HG03521 (cell line): ENCODE measurements around the gene GPATCH3.
A peak's percentile ranks its signal among the peaks of the same experiment; 100 is the strongest.
"Not testable (repeated sequence)": the region's sequence is repeated elsewhere in the genome, so short reads cannot be mapped to it uniquely, and the experiment has no call there.

Experiments
- ATAC-seq: cut with Tn5 transposase; IDR thresholded peaks from one replicate; pipeline ENCODE4 v1.9.1; 2021; ENCODE audit warnings: mild to moderate bottlenecking, moderate library complexity; ENCODE audit not compliant: unreplicated experiment

The GPATCH3 gene

DNA sequence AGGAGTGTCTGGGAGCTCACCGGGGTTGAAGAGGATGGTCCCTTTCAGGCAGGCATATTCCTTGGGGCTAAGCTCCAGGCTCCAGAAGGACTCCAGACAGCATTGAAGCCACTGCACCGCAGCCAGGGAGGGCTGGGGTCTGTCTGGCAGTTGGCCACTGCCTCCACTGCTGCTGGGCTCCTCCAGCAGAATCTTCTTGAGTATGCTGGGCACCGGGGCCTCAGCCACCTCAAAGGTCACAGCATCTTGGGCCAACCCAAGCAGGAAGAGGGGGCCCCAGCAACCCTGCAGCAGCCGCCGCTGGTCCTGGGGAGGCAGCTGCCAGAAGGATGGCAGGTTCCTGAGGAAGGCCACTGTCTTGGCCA is 13.1 kb upstream of the GPATCH3 start:
- ATAC-seq: no peak

DNA sequence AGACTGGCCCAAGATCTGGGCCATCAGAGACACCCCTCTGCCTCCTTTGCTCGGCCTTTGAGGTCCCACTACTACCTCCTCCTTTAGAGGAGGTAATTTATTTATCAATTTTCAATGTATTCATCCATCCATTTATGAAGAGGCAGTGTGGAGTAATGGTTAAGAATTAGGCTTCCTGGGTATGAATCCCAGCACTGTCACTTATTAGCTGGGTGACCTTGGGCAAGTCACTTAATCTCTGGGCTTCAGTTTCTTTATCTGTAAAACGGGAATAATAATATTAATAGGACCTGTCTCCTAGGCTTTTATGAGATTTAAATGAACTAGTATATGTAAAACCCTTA is 11.9 kb upstream of the GPATCH3 start:
- no peak for ATAC-seq

DNA sequence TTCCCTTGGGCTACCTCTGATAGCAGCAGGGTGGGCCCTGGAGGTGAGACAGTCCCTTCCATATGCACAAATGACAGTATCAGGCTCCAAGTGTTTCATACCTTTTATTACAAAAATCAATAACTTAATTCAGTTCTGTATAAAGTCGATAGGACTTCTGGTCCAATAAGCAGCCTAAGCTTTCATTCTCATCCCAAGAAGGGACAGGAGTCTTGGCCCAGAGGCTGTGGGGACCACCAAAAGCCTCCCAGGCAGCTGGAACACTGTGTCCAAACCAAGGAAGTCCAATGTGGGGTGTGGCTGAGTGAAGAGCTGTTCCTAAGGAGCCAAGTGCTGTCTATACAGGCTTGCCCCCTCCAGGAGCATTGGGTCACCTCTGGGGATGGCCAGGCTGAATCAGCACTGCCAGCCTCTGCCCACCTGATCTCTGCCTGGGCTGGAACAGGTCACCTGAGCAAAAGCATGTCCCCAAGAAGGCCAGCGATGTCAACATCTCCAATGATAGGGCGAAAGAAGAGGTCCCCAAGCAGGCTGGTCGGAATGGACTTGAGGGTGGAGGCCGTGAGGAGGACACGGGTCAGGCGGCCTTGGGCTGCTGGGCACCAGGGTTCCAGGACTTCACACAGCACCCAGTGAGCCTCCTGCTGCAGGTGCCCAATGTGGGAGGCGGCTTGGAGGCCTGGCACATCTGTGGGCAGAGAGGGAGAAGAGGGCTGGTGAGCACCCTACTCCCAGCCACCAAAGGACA is 11.3 kb upstream of the GPATCH3 start:
- no peak for ATAC-seq

DNA sequence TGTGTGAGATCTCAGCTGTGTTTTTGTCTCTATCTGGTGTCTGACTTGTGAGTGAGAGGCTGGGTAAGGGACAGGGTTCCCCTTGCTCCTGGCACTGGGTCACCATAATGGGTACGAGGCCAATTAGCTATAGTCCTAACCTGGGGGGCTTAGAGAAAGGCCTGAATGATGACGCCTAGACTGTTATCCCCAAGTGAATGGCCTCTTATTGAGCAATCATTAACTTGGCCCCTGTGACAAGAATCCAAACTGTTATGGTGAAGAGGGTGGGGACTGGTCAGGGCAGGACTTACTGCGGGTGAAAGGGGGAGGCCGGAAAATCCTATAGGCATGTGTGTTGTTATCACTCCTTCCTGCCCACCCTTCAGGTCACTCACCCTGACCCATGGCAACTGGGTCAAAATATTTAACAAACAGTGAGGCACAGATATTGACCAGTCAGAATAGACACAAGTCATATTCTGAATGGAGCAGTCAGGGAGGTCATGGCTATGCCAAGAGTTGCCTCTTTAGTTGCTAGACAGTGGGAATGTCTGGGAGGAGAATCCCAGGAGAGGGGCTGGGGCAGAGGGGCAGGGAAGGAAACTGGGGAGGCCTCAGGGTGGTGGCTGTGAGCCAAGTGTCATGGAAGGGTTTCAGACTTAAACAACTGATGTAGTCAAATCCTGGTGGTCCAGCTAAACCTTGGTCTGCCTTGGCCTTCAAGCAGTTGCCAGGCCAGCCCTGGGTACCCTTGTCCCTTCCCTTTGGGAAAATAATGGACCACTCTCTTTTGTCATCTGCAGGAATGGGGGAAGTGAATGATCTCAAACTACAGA is 10.3 kb upstream of the GPATCH3 start:
- no peak for ATAC-seq

GRCh38 chr1:26909951-26910342 is 9.7 kb upstream of the GPATCH3 start:
- no peak for ATAC-seq

- no peak for ATAC-seq
Observed at GRCh38 chr1:26907071-26907917, 7.0 kb upstream of the GPATCH3 start.

- ATAC-seq: no peak
Observed at GRCh38 chr1:26900815-26901511, 696 bp upstream of the GPATCH3 start.

DNA sequence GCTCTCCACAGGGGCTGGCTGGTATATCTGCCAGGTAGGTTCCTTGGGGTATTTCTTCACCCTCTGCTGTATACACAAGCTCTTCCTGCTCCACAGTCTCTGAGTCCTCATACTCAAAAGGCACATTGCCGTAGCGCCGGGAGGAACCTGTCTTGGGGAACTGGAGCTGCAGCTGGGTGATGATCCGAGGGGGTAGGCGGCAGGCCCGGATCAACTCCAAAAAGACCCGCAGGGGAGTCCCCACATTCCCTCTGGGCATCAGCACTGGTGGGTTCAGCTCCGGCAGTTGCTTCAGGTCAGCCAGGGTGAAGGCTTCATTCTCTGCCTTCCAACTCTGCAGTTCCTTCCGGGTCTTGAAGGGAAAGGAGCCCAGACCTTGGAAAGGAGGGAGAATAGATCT is 2.9 kb downstream of the GPATCH3 start:
- ATAC-seq: no peak

GRCh38 chr1:26894263-26894662 is 6.0 kb downstream of the GPATCH3 start:
- no peak for ATAC-seq

DNA sequence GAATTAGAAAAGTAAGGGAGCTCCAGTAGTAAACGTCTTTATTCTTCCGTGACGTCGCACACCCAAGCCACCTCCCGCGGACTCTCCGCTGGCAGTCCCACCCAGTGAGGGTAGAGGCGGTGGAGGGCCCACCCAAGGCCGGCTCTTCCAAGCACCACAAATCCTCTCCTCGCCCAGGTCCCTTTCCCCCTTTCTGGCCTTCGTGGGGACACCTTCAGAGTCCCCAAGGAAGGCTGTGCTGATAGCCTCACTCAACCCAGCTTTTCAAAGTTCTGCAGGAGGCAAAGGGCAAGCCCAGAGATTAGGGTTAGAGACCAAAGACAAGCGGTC is 9.8 kb downstream of the GPATCH3 start:
- ATAC-seq: peak; percentile 26

- peak; percentile 86 for ATAC-seq
Observed at GRCh38 chr1:26889551-26890466, 10.5 kb downstream of the GPATCH3 start, which contains the start of gene GPN2. Gene GPN2, minus strand, starts transcription at chr1:26890283. Its CDS starts 187 bp downstream, at chr1:26890096.

DNA sequence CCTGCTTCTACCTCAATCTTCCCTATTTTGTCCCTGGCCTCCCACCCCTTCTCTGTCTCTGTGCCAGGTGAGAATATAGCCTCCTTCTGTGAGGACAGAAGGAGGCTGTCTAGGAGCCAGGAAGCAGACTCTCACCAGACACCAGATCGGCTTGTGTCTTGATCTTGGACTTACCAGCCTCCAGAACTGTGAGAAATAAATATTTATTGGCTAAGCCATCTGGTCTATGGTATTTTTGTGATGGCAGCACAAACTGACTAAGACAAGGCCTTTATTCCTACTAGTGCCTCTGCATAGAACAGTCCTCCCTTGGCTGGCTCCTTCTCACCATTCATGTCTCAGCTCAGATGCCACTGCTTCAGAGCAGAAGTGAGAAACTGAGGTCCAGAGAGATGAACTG is 12.0 kb downstream of the GPATCH3 start:
- ATAC-seq: no peak

DNA sequence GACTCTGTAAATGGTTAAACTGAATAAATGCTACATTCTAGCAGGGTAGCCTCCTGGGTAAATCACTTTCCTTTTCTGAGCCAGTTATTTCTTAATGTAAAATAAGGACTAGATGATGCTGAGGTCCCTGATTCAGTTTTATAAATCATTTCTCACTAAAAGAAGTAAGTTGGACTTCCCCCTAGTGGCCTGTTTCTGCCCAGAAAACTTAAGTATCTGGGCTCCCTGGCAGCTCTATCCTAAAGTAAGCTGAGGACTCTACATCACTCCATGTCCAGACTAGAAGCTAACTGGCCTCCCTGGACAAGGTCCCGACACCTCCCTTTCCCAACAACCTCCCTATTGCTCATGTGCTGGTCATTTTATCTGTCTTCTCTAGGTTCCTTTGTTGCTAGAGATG is 13.1 kb downstream of the GPATCH3 start:
- ATAC-seq: no peak

GRCh38 chr1:26882696-26883463 is 17.4 kb downstream of the GPATCH3 start:
- no peak for ATAC-seq

- ATAC-seq: not testable (repeated sequence)
Observed at GRCh38 chr1:26881611-26882010, 18.7 kb downstream of the GPATCH3 start.

- ATAC-seq: no peak
Observed at GRCh38 chr1:26879793-26880192, 20.5 kb downstream of the GPATCH3 start.

- ATAC-seq: no peak
Observed at GRCh38 chr1:26877326-26877725, 22.9 kb downstream of the GPATCH3 start.

- no peak for ATAC-seq
Observed at GRCh38 chr1:26874896-26875295, 25.4 kb downstream of the GPATCH3 start.

GRCh38 chr1:26873097-26873496 is 27.2 kb downstream of the GPATCH3 start:
- ATAC-seq: not testable (repeated sequence)
